Hepatocyte (in vitro differentiated cells): ENCODE data around the gene EEF1AKMT2. TPM values are rescaled to one million over a fixed set of nuclear protein-coding genes. Genes with fewer than 3 reads are reported as not detected.
A peak's percentile ranks its signal among the peaks of the same experiment; 100 is the strongest.
"Not testable (repeated sequence)": the region's sequence is repeated elsewhere in the genome, so short reads cannot be mapped to it uniquely, and the experiment has no call there.

Source experiments
- DNase-seq: peaks from one replicate; pipeline ENCODE4 v3.0.0-alpha.2; 2016; ENCODE audit warnings: low spot score
- H2AFZ ChIP-seq: fragments of 200-600 bp; sonication (generic); 2 replicates; pipeline ENCODE4 v1.6.0; 2016; ENCODE audit warnings: antibody characterized with exemption, mild to moderate bottlenecking
- H3K27ac ChIP-seq: fragments of 200-600 bp; sonication (generic); 2 replicates; pipeline ENCODE4 v1.5.1; 2016; ENCODE audit warnings: mild to moderate bottlenecking
- H3K27me3 ChIP-seq: fragments of 200-600 bp; sonication (generic); 2 replicates; pipeline ENCODE4 v1.6.1; 2016
- H3K36me3 ChIP-seq: fragments of 200-600 bp; sonication (generic); replicated peaks from 2 replicates; pipeline ENCODE4 v1.5.1; 2016; ENCODE audit warnings: low read depth; ENCODE audit not compliant: insufficient read depth
- H3K4me1 ChIP-seq: fragments of 200-600 bp; sonication (generic); 2 replicates; pipeline ENCODE4 v1.5.1; 2016; ENCODE audit warnings: mild to moderate bottlenecking, moderate library complexity; ENCODE audit not compliant: insufficient read depth
- H3K4me2 ChIP-seq: fragments of 200-600 bp; sonication (generic); 2 replicates; pipeline ENCODE4 v1.6.0; 2016
- H3K4me3 ChIP-seq: fragments of 200-600 bp; sonication (generic); 2 replicates; pipeline ENCODE4 v1.5.1; 2016; ENCODE audit warnings: mild to moderate bottlenecking
- H3K79me2 ChIP-seq: fragments of 200-600 bp; sonication (generic); 2 replicates; pipeline ENCODE4 v1.6.0; 2017; ENCODE audit warnings: mild to moderate bottlenecking
- H3K9me2 ChIP-seq: fragments of 200-600 bp; sonication (generic); replicated peaks from 2 replicates; pipeline ENCODE4 v1.6.0; 2017; ENCODE audit warnings: mild to moderate bottlenecking; ENCODE audit not compliant: insufficient read depth
- H3K9me3 ChIP-seq: fragments of 200-600 bp; sonication (generic); 2 replicates; pipeline ENCODE4 v1.5.1; 2016; ENCODE audit warnings: low read depth, mild to moderate bottlenecking
- H4K20me1 ChIP-seq: fragments of 200-600 bp; sonication (generic); 2 replicates; pipeline ENCODE4 v1.6.0; 2016; ENCODE audit warnings: mild to moderate bottlenecking; ENCODE audit not compliant: insufficient read depth, poor library complexity, severe bottlenecking
- EZH2 ChIP-seq: fragments of 200-600 bp; sonication (generic); IDR thresholded peaks from 2 replicates; pipeline ENCODE4 v1.6.1; 2016; ENCODE audit warnings: antibody characterized with exemption, mild to moderate bottlenecking, borderline replicate concordance
- EZH2phosphoT487 ChIP-seq: fragments of 200-600 bp; sonication (generic); IDR thresholded peaks from one replicate; pipeline ENCODE4 v1.6.1; 2018; ENCODE audit warnings: antibody characterized with exemption, mild to moderate bottlenecking, low read depth, moderate library complexity; ENCODE audit not compliant: unreplicated experiment, severe bottlenecking
- WGBS: methylation state at CpG from one replicate; pipeline ENCODE4 v1.1.6; 2016; ENCODE audit warnings: low lambda C conversion rate; ENCODE audit errors: missing lambda C conversion rate; 5-methylcytosine and 5-hydroxymethylcytosine counted together
- polyA plus RNA-seq: library from polyadenylated mRNA; unstranded; fragments of >200 nt; fragmentation: Nextera tagmentation; extraction: Ambion mirVana; gene quantifications from 2 replicates; pipeline ENCODE4 v1.2.1, GENCODE V29; 2016
- total RNA-seq: library from RNA; depleted of rRNA; stranded (reverse); fragments of >200 nt; gene quantifications from 2 replicates; pipeline ENCODE4 v1.2.3, GENCODE V29; 2014
- TF ChIP-seq, protein P1 (sequence below): fragments of 200-600 bp; sonication (generic); IDR thresholded peaks from 2 replicates; pipeline ENCODE4 v1.5.1; 2016; ENCODE audit warnings: antibody characterized with exemption, mild to moderate bottlenecking; ENCODE audit not compliant: poor library complexity

The EEF1AKMT2 gene
- total and polyA plus RNA-seq, 2 experiments from 2014 or later: 9.8 to 10.5 TPM

DNA sequence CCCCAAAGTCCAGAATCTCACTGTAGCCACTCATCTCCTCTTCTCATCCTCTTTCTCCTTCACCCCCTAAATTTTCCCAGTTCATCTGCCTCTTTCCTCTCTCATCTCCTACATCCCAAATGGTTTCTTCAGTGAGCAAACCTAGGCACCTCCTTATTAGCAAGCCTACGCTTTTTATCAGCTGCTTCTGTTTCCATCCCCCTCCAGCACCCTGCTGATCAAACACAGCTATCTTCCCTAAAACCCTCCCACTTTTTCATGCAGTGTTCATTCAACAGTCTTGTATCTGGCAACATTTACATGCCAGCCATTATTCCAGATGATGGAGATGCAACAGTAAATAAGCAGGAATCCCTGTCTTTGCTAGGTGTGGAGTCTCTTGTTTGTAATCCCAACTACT is 6.7 kb upstream of the EEF1AKMT2 start:
- Histone ChIP-seq H3K4me1 (peaks cover 6% of the 10 kb centered on the region), H4K20me1 (no peaks in the 10 kb centered on the region), H2AFZ (no peak overlapping the region), H3K27ac (no peak overlapping the region), H3K9me2 (no peaks in the 10 kb centered on the region), H3K36me3 (no peaks in the 10 kb centered on the region), H3K79me2 (peaks cover 17% of the 10 kb centered on the region), H3K27me3 (no peaks in the 10 kb centered on the region), H3K4me2 (no peak overlapping the region), H3K9me3 (no peaks in the 10 kb centered on the region), H3K4me3 (no peak overlapping the region)
- 50% methylated on average over 1 of the region's 1 CpG for WGBS
- TF ChIP-seq, protein P1, sequence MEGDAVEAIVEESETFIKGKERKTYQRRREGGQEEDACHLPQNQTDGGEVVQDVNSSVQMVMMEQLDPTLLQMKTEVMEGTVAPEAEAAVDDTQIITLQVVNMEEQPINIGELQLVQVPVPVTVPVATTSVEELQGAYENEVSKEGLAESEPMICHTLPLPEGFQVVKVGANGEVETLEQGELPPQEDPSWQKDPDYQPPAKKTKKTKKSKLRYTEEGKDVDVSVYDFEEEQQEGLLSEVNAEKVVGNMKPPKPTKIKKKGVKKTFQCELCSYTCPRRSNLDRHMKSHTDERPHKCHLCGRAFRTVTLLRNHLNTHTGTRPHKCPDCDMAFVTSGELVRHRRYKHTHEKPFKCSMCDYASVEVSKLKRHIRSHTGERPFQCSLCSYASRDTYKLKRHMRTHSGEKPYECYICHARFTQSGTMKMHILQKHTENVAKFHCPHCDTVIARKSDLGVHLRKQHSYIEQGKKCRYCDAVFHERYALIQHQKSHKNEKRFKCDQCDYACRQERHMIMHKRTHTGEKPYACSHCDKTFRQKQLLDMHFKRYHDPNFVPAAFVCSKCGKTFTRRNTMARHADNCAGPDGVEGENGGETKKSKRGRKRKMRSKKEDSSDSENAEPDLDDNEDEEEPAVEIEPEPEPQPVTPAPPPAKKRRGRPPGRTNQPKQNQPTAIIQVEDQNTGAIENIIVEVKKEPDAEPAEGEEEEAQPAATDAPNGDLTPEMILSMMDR: no peak
- no peak for TF ChIP-seq EZH2phosphoT487
- no peak for TF ChIP-seq EZH2
- DNase-seq: no peak

DNA sequence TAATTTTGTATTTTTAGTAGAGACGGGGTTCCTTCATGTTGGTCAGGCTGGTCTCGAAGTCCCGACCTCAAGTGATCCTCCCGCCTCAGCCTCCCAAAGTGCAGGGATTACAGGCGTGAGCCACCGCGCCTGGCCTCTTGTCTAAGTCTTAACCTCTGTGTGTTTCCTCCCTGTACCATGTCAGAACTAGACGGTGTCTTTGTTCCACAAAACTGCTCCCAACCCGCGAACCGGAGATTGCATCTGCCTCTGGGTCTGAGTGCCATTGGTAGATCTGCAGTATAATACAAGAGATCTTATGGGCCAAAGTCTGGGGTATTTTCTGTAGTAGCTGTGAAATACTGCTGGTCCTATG is 1.3 kb upstream of the EEF1AKMT2 start:
- peak overlapping the region; percentile 98 for H2AFZ ChIP-seq
- TF ChIP-seq, protein P1: no peak
- no peak for TF ChIP-seq EZH2phosphoT487
- TF ChIP-seq EZH2: no peak
- H3K9me3 ChIP-seq: no peaks in the 10 kb centered on the region
- H3K27me3 ChIP-seq: no peaks in the 10 kb centered on the region
- H3K36me3 ChIP-seq: no peaks in the 10 kb centered on the region
- no peak overlapping the region for H3K4me3 ChIP-seq
- H3K9me2 ChIP-seq: no peaks in the 10 kb centered on the region
- peak overlapping the region; percentile 83 for H3K4me2 ChIP-seq
- 97% methylated on average over 11 of the region's 11 CpGs for WGBS
- no peak overlapping the region for H3K27ac ChIP-seq
- DNase-seq: no peak
- H3K79me2 ChIP-seq: peaks cover 28% of the 10 kb centered on the region
- H4K20me1 ChIP-seq: no peaks in the 10 kb centered on the region
- H3K4me1 ChIP-seq: peaks cover 4% of the 10 kb centered on the region

DNA sequence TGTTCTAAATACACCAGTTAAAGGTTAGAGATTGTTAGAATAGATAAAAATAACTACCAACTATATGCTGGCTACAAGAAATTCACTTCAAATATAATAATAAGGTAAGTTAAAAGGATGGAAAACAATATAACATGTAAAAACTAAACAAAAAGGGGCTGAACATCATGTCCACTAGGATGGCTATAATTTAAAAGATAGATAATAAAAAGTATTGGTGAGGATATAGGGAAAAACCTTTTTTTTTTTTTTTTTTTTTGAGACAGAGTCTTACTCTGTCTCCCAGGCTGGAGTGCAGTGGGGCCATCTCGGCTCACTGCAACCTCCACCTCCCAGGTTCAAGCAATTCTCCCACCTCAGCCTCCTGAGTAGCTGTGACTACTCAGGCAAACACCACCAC is 8.8 kb downstream of the EEF1AKMT2 start:
- not testable (repeated sequence) for H3K79me2 ChIP-seq, H3K27ac ChIP-seq, H3K9me3 ChIP-seq, H3K9me2 ChIP-seq, H4K20me1 ChIP-seq, H3K4me3 ChIP-seq, H3K36me3 ChIP-seq, H3K4me1 ChIP-seq, DNase-seq, H3K27me3 ChIP-seq, H3K4me2 ChIP-seq, H2AFZ ChIP-seq
- WGBS: 100% methylated on average over 1 of the region's 1 CpG

DNA sequence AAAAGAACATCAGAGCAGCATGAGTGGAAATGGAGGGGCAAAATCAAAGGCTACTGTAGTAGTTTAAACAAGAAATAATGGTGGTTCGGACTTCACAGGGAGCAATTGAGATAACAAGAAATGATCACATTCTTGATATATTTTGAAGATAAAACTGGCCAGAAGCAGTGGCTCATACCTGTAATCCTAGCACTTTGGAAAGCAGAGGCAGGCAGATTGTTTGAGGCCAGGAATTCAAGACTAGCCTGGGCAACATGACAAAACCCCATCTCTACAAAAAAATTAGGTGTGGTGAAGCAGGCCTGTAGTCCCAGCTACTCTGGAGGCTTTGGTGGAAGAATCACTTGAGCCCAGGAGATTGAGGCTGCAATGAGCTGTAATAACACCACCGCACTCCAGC is 22.9 kb downstream of the EEF1AKMT2 start:
- DNase-seq: no peak
- WGBS: 90% methylated on average over 2 of the region's 2 CpGs
- H3K9me2 ChIP-seq: no peaks in the 10 kb centered on the region
- TF ChIP-seq EZH2: no peak
- TF ChIP-seq, protein P1: no peak
- TF ChIP-seq EZH2phosphoT487: no peak
- no peak overlapping the region for H3K27ac ChIP-seq
- H3K9me3 ChIP-seq: no peaks in the 10 kb centered on the region
- no peaks in the 10 kb centered on the region for H3K27me3 ChIP-seq
- no peaks in the 10 kb centered on the region for H3K79me2 ChIP-seq
- H3K4me2 ChIP-seq: no peak overlapping the region
- no peak overlapping the region for H2AFZ ChIP-seq
- H3K4me1 ChIP-seq: no peaks in the 10 kb centered on the region
- H3K4me3 ChIP-seq: no peak overlapping the region
- no peaks in the 10 kb centered on the region for H4K20me1 ChIP-seq
- no peaks in the 10 kb centered on the region for H3K36me3 ChIP-seq
